Stimulated activated CD8-positive, alpha-beta memory T cell treated with anti-CD3 and anti-CD28 coated beads, Interleukin-12 subunit alpha, Interleukin-12 subunit beta, amount 100 ng/mL, for 24 hours (primary cell): ENCODE results near the gene C1orf198.

Experiments used
- DNase-seq: peaks from one replicate; pipeline ENCODE4 v3.0.0-alpha.2; 2020; ENCODE audit errors: extremely low read depth

The C1orf198 gene

GRCh38 chr1:230809256-230809990 is 58.9 kb downstream of the C1orf198 start:
- DNase-seq = no peak

GRCh38 chr1:230808281-230808872 is 59.9 kb downstream of the C1orf198 start:
- no peak for DNase-seq

- DNase-seq = no peak
Observed at GRCh38 chr1:230807561-230808280, 60.6 kb downstream of the C1orf198 start.

- no peak for DNase-seq
Observed at GRCh38 chr1:230807029-230807428, 61.3 kb downstream of the C1orf198 start.

- no peak for DNase-seq
Observed at GRCh38 chr1:230806552-230806951, 61.8 kb downstream of the C1orf198 start.

GRCh38 chr1:230804396-230804795 is 63.9 kb downstream of the C1orf198 start:
- DNase-seq = no peak

- DNase-seq = no peak
Observed at GRCh38 chr1:230800891-230801840, 67.2 kb downstream of the C1orf198 start.

GRCh38 chr1:230798491-230798890 is 69.8 kb downstream of the C1orf198 start:
- no peak for DNase-seq

GRCh38 chr1:230797942-230798365 is 70.4 kb downstream of the C1orf198 start:
- DNase-seq = no peak

- no peak for DNase-seq
Observed at GRCh38 chr1:230797376-230797920, 70.9 kb downstream of the C1orf198 start.

GRCh38 chr1:230796626-230797025 is 71.7 kb downstream of the C1orf198 start:
- DNase-seq = no peak

GRCh38 chr1:230794871-230795605 is 73.3 kb downstream of the C1orf198 start:
- no peak for DNase-seq

- no peak for DNase-seq
Observed at GRCh38 chr1:230794431-230794830, 73.9 kb downstream of the C1orf198 start.

GRCh38 chr1:230793463-230793745 is 74.9 kb downstream of the C1orf198 start:
- DNase-seq = no peak

GRCh38 chr1:230792691-230793462 is 75.4 kb downstream of the C1orf198 start:
- DNase-seq = no peak

- DNase-seq = no peak
Observed at GRCh38 chr1:230791986-230792564, 76.2 kb downstream of the C1orf198 start.

GRCh38 chr1:230790026-230790425 is 78.3 kb downstream of the C1orf198 start:
- DNase-seq = no peak

- DNase-seq = no peak
Observed at GRCh38 chr1:230788561-230789275, 79.6 kb downstream of the C1orf198 start.

- DNase-seq = no peak
Observed at GRCh38 chr1:230787471-230787870, 80.8 kb downstream of the C1orf198 start.
